Brain microvascular endothelial cell (primary cell): ENCODE results near the gene RBKS.
"Not testable (repeated sequence)": the region's sequence is repeated elsewhere in the genome, so short reads cannot be mapped to it uniquely, and the experiment has no call there.

Source experiments
- DNase-seq: peaks from one replicate; pipeline ENCODE4 v3.0.0-alpha.2; 2020
- H3K27ac ChIP-seq: fragments of 250-450 bp; sonication (Bioruptor Pico); 2 replicates; pipeline ENCODE4 v1.5.1; 2020; ENCODE audit warnings: mild to moderate bottlenecking, moderate library complexity
- H3K27me3 ChIP-seq: fragments of 250-450 bp; sonication (Bioruptor Pico); replicated peaks from 2 replicates; pipeline ENCODE4 v1.5.1; 2020; ENCODE audit warnings: mild to moderate bottlenecking
- H3K36me3 ChIP-seq: fragments of 250-450 bp; sonication (Bioruptor Pico); replicated peaks from 2 replicates; pipeline ENCODE4 v1.5.1; 2020; ENCODE audit warnings: mild to moderate bottlenecking
- H3K4me3 ChIP-seq: 2 replicates; pipeline ENCODE4 v1.5.1; 2011; ENCODE audit warnings: low read depth, mild to moderate bottlenecking, control low read depth, low read length, moderate library complexity
- CTCF ChIP-seq: IDR thresholded peaks from 2 replicates; pipeline ENCODE4 v1.5.1; 2011; ENCODE audit warnings: low read depth, mild to moderate bottlenecking, moderate library complexity, low read length, control low read depth, inconsistent platforms; ENCODE audit errors: missing control alignments
- in situ Hi-C: cut with HindIII; loops from 2 replicates; pipeline ENCODE4 v1.10.0; 2017; ENCODE audit warnings: low sequenced_read_pairs, low pct_ligation_motif_present

Gene RBKS

GRCh38 chr2:27886322-27886721 is 3.9 kb downstream of the RBKS start:
- no peak for DNase-seq
- in situ Hi-C loops, result no loop called here
- Histone ChIP-seq H3K27me3 (no peaks in the 10 kb centered on the region), H3K27ac (no peak overlapping the region), H3K4me3 (no peak overlapping the region), H3K36me3 (no peaks in the 10 kb centered on the region)
- TF ChIP-seq CTCF, result no peak

DNA sequence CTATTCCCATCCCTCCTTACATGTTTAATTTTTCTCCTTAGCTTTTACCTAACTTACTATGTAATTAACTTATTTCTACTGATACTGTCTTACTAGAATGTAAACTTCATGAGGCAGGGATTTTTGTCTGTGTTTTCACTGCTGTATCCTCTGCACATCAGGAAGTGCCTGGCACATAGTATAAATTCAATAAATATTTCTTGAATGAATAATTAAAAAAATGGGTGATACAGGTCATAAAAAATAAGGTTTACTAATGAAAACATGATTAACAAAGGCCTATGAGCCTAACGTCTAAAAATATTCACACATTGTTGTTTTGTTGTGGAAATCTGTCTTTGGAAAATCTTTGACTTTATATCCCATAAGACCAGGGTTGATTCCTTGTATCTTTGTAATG is 4.5 kb downstream of the RBKS start:
- no peak for DNase-seq
- TF ChIP-seq CTCF, result no peak
- H3K36me3 ChIP-seq, result no peaks in the 10 kb centered on the region
- no peak overlapping the region for H3K4me3 ChIP-seq
- in situ Hi-C loops, result no loop called here
- peak overlapping the region; percentile 83 for H3K27ac ChIP-seq
- H3K27me3 ChIP-seq, result no peaks in the 10 kb centered on the region

- Histone ChIP-seq H3K36me3 (no peaks in the 10 kb centered on the region), H3K27me3 (no peaks in the 10 kb centered on the region), H3K27ac (peak overlapping the region; percentile 83), H3K4me3 (no peak overlapping the region)
- in situ Hi-C loops, result no loop called here
- DNase-seq, result no peak
- TF ChIP-seq CTCF, result no peak
Observed at GRCh38 chr2:27885234-27885633, 5.0 kb downstream of the RBKS start.

GRCh38 chr2:27884601-27885000 is 5.6 kb downstream of the RBKS start:
- Histone ChIP-seq H3K36me3 (no peaks in the 10 kb centered on the region), H3K4me3 (no peak overlapping the region), H3K27me3 (no peaks in the 10 kb centered on the region), H3K27ac (peak overlapping the region; percentile 83)
- DNase-seq, result no peak
- in situ Hi-C loops, result no loop called here
- no peak for TF ChIP-seq CTCF

- H3K36me3 ChIP-seq, in situ Hi-C loops, H3K27me3 ChIP-seq, H3K4me3 ChIP-seq, DNase-seq, H3K27ac ChIP-seq: not testable (repeated sequence)
Observed at GRCh38 chr2:27882584-27882922, 7.6 kb downstream of the RBKS start.

GRCh38 chr2:27881815-27882583 is 8.2 kb downstream of the RBKS start:
- H3K4me3 ChIP-seq, in situ Hi-C loops, DNase-seq, H3K27ac ChIP-seq, H3K36me3 ChIP-seq, H3K27me3 ChIP-seq: not testable (repeated sequence)

DNA sequence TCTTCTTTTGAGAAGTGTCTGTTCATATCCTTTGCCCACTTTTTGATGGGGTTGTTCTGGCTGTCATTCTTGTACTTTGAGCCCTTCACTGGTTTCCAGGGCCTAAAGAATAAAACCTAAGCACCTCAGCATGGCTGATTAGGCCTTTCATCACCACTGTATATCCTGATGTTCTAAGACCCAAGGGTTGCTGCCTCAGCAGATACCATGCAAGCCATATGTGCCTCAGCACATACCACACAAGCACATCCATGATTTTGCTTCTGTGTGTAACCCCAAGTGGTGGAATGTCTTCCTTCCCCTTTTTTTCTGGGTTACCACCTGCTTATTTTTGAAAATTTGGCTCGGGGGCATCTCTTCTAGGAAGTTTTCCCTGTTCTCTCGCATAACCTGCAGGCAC is 11.4 kb downstream of the RBKS start:
- no peaks in the 10 kb centered on the region for H3K36me3 ChIP-seq
- TF ChIP-seq CTCF, result no peak
- no peak for DNase-seq
- H3K27me3 ChIP-seq, result no peaks in the 10 kb centered on the region
- no peak overlapping the region for H3K4me3 ChIP-seq
- in situ Hi-C loops, result no loop called here
- no peak overlapping the region for H3K27ac ChIP-seq
